Stimulated activated CD8-positive, alpha-beta memory T cell treated with anti-CD3 and anti-CD28 coated beads, Interleukin-12 subunit alpha, Interleukin-12 subunit beta, amount 100 ng/mL, for 24 hours (primary cell): ENCODE measurements around the gene ADGRF1.
"Not testable (repeated sequence)": the region's sequence is repeated elsewhere in the genome, so short reads cannot be mapped to it uniquely, and the experiment has no call there.

Experiments
- DNase-seq: peaks from one replicate; pipeline ENCODE4 v3.0.0-alpha.2; 2020; ENCODE audit errors: extremely low read depth

ADGRF1 gene

DNA sequence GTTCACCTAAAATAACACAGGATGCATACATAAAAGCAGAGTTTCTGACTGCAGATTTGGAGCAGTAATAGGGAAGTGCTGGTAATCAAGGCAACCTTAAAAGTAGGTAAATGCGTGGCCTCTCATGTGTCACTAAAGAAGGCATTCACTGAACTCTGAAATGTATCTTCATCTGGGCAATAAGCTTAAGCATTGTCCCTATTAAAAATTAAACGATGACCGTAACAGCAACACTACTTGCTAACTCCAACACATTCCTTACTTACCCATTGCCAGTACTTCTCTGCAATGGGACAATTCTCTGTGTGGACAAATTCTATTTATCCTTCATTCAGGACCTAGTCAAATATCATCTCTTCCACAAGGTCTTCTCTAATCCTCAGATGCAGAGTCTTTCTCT is 19.9 kb downstream of the ADGRF1 start:
- no peak for DNase-seq

DNA sequence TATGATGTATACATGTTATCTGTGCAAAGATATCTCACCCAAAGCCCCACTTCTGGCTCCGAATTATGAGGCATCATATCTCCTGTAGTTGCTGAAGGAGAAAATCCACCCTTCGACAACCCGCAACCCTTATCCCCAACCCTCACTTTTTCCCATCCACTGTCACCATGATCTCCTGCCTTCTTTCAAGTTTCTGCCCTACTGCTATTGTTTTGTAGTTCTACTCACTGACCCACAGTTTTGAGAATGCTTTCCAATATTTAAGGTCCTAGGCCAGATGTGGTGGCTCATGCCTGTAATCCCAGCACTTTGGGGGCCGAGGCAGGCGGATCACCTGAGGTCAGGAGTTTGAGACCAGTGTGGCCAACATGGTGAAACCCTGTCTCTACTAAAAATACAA is 22.2 kb downstream of the ADGRF1 start:
- no peak for DNase-seq

DNA sequence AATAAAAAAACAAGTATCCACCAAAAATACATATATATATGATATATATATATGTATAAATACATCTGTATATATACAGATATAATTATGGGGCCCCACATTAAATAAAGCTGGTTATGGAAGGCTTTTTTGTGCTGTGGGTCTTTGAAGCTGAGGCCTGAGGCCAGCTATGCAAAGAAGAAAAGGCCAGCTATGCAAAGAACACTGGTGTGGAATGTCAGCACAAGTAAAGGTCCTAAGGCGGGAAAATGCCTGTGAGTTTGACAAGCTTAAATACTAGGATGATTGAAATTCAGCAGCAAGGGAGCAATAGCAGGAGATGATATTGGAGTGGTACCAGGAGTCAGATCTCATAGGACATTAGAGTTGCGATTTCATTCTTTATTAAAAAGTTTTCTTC is 25.2 kb downstream of the ADGRF1 start:
- no peak for DNase-seq

DNA sequence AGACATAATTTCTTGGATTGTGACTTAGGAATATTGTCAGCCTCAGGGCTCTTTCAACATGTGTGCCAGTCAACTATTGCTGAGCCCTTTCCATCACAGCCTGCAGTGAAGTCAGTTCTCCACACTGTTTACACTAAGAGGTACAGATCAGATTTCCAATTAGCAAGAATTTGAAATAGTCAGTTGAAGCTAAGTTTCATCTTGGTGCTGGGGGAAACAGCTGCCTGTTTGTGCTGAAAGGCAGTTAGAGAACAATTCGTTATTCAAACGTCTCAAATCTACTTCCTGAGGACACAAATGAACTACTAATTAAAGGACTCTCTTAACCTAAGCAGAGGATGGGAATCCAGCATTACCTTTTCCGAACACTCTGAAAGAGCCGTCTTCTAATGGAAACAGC is 25.9 kb downstream of the ADGRF1 start:
- DNase-seq: no peak

DNA sequence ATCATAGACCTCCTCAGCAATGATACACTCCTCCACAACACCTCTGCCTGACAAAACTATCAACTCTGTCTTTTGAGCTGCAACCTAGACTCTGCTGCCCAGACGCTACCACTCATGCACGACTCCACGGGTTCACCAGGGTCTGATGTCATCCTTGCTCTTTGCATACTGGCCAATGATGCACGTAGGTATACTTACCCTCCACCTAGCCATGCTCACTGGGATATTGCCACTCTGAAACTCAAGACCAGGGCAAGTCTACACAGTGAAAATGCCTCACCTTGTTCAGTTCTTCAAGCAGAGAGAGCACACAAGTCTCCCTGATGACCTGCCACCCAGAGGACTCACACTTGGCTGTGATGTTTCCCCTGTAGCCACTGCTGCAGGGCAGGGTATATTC is 27.7 kb downstream of the ADGRF1 start:
- DNase-seq: no peak

DNA sequence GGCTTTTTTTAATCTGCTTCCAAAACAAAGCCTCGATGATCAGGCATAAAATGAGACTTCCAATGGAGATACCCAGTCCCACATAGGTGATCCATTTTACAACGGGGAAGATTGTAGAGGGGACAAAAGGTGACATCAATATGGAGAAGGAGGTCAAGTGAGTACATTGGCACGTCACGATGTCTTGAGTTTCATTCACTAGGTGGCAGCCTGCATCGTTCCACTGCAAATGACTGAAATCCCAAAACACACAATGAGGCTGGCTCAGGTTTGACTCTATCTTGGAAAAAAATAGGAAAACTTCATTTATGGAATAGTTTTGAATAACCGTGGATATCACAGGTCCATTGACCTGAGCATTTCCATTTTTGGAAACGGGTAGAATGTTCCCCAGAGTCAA is 32.5 kb downstream of the ADGRF1 start:
- no peak for DNase-seq

DNA sequence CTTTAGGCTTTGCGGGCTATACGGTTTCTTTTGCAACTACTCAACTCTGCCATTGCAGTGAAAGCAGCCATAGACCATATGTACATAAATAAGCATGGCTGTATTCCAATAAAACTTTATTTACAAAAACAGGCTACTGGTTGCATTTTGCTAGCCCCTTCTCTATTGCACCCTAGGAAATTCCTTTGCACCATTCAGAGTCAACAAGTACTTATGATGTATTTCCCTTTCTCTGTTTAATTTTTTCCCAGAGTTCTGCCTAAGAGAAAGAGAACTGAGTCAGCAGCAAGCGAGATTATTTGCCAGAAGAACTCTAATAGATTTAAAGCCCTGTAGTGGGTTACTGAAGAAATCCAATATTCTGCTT is 33.8 kb downstream of the ADGRF1 start:
- DNase-seq: no peak

DNA sequence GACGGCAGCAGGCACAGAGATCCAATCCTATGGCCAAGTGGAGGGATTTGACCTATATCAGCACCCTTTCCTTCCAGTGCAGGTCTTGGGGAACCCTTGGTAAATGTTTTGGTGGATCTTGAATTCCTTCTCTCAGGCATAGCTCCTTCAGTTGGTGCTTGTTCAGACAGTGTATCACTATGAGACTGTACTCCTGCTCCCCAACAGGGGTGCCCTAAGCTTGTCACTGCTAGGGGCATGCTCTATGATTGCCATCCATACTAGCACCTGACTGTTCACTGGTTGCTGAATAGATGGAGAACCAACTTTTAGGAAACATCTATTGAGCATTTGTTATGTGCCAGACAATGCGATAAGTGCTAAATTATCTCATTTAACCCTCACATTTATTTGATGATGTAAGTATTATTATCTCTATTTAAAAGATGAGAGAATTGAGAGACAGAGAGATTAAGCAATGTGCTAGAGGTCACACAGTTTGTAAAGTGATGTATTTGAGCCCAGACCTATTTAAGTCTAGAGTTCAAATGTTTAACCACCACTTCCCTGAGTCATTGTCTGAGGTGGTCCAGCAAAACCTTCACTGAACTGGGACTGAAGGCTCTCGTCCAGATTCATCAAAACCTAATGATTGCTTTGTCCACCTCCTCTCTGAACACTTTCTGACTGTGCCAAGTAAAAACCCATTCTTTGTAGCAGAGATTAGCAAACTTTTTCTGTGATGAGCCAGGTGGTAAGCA is 34.3 kb downstream of the ADGRF1 start:
- DNase-seq: no peak

DNA sequence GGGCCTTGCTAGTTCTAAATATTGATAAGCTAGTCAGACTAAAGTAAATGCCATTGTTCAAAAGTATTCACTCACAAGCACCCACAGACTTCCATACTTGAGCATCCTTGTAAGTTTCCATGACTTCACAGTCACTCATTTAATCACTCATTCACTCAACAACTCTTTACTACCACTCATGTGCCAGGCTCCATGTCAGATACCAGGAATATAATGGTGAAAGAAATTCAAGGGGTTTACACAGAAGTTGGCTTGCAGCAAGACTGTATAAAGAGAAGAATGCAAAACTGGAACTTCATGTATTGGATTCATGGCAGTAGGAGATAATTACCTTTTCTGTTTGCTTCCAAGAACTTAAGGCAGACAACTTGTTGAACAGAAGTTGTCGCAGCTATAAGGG is 36.6 kb downstream of the ADGRF1 start:
- DNase-seq: no peak

DNA sequence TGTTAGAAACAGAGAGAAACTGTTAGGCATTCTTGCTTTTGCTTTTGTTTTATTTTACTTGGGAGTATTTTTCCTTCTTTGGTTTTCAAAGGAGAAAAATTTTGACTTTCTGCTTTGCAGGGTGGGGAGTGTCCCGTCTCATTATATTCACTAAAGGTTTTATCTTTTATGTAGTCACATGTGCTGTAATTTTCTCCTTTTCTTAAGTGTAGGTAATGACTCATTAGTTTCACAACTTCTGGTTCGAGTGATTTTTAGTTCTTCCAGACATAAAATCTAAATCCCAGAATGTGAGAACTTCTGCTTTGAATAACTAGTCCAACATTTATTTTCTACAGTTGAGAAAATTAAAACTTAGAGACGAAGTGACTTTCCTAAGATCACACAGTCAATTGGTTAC is 37.7 kb downstream of the ADGRF1 start:
- DNase-seq: no peak

DNA sequence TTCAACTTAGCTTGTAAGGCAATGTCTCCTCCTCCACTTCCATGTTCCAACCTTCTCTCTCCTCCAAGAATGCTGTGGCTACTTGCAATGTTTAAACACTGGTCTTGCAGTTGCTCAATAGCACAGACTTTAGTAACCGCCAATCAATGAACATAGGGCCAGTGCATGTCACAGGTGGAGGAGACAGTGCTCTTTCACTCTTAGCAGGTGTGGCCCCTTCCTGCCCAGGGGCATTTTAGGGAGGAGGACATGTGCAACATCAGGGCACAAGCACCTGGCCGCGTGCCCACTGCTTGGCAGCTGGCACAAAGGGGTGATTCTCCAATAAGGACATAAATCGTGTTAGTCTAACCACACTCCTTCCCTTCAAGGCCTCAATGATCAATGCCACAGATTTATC is 41.3 kb downstream of the ADGRF1 start:
- no peak for DNase-seq

DNA sequence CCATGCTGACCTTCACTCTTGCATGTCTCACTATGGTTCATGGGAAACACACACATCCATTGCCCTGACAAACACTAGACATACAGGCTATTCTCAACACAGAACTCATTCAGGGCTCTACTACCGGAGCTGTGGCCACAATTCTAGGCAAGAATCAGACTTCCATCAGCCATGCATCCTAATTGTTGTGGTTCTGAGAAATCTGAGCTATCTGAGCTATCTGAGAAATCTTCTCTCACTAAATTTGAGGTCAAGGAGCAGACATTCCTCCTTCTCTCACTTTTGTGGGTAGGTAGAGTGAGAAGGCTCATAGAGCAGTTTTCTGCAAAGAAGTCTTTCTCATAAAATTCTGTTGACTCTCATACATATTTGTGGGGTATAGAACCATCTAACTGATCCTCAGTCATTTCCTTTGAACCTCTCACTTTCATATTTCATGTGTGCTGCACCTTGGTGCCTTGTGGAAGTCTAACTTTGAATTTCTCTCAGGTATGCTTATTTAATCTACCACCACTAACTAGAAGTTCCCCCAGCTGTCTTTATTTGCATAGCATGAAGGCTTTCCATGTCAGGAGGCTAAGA is 43.6 kb downstream of the ADGRF1 start:
- no peak for DNase-seq

DNA sequence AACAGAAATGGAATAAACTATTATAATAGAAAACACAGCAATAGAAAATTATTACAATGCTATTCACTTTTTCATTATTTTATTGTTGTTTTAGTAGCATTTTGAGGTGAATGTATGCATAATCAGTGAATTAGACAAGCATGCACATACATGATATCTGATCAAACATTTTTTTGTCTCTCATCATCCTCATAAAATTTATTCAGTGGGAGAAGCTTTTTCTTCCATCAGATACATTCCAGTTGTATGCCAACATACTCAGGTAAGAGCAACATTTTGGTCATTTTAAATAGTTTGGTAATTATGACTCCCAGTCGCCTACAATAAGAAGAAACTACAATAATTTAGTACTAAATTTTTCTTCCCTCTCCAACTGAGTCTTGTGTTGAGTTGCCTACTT is 44.5 kb downstream of the ADGRF1 start:
- no peak for DNase-seq

DNA sequence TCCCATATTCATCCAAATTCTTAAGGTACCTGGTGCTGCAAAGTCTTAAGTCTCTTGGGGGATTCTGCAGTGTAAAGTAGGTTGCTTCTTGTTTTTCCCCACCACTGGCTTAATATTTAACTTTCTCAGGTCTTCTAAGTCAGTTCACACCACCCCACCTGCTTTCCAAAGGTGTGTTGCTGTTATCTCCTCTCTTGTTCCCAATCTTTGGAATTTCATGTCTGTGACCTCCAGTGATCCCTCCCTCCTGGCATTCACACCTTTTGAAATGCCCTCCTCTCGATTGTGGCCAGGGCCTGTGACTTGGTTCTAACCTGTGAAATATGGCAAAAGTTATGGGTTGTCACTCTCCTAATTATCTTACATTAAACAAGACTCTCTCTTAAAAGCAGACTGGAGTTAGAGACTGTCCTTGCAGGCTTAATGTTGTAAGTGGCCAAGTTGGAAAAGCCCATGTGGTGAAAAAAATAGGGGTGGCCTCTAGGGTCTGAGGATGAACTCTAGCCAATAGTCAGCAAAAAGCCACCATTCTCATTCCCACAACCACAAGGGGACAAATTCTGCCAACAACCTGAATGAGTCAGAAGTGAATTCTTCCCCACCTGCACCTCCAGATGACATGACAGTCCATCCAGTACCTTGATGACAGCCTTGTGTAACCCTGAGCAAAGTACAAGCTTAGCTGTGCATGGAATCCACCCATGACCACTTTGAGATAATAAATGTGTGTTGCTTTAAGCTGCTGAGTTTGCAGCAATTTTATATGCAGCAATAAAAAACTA is 45.1 kb downstream of the ADGRF1 start:
- no peak for DNase-seq

DNA sequence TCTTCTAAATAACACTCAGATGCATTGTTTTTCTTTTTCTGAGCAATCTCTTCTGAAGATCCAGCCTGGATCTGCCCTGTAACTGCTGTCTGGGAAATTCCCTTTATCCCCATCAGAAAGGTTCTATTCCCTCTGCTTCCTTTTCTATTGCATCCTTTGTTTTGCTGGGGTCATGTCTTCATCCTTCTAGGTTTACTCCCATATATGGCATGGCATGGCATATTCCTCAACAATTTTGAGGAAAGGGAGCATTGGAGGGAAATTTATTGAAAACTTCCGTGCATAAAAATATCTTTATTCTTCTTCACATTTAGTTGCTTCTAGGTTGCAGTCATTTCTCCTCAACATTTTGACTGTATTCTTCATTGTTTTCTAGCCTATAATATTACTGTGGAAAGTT is 47.2 kb downstream of the ADGRF1 start:
- DNase-seq: no peak

GRCh38 chr6:46993846-46994245 is 48.3 kb downstream of the ADGRF1 start:
- DNase-seq: no peak

DNA sequence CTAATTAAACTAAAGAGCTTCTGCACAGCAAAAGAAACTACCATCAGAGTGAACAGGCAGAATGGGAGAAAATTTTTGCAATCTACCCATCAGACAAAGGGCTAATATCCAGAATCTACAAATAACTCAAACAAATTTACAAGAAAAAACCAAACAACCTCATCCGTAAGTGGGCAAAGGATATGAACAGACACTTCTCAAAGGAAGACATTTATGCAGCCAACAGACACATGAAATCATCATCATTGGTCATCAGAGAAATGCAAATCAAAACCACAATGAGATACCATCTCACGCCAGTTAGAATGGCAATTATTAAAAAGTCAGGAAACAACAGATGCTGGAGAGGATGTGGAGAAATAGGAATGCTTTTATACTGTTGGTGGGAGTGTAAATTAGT is 49.7 kb downstream of the ADGRF1 start:
- DNase-seq: not testable (repeated sequence)

GRCh38 chr6:46990818-46991510 is 51.2 kb downstream of the ADGRF1 start:
- not testable (repeated sequence) for DNase-seq

DNA sequence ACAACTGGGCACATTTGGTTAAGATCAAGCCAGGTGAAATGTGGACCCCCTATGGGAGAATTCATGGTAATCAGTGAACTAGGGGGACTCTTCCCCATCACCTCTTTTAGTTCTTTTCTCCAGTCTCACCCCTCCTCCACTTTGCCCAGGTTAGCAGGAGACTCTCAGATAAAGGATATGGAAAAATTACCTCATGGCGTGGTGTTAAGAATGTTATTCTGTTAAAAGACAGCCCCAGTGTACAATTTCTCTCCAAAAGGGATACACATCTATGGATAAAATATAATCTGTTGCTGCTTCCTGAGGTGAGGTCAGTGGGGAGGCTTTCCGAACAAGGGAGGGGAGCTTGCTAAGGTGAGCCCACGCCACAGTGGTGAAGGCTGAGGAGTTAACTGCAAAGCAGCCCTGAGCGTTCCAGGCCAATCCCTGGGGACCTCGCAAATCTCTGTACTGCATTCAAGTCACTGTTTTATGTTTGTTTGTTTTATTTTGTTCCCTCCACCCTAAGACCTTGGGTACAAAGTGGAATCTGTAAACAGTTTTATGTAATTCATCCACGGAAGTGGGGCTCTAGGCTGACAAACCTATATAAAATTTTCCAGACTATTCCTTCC is 52.0 kb downstream of the ADGRF1 start:
- no peak for DNase-seq

GRCh38 chr6:46989398-46989797 is 52.7 kb downstream of the ADGRF1 start:
- DNase-seq: no peak

DNA sequence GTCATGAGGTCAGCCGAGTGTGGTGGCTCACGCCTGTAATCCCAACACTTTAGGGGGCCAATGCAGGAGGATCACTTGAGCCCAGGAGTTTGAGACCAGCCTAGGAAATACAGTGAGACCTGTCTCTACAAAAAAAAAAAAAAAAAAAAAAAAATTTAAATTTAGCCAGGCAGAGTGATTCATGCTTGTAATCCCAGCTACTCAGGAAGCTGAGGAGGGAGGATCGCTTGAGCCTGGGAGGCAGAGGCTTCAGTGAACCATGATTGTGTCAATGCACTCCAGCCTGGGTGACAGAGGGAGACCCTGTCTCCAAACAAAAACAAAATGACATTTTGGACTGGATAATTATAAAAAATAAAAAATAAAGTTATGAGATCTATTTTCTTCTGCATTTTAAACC is 56.2 kb downstream of the ADGRF1 start:
- no peak for DNase-seq

DNA sequence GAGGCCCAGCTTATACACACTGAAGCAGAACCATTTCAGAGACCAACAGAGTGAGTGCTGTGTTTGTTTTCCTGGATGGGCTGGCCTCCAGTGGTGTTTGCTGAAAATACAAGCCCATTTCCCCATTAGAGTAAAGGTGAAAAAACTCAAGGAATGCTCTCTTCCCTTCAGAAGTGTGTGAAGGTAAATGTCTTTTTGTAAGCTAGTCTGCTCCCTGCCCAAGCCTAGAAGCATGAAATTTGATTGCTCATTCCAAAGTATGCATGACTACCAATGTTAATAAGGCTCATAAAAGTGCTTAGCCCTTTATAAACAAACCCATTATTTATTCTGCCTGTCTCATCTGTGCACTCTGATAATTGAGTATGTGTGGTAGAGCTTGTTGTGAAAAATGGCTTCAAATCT is 59.1 kb downstream of the ADGRF1 start:
- DNase-seq: no peak
